Measurements from ENCODE around the gene NRP1. TPM values are rescaled to one million over a fixed set of nuclear protein-coding genes. Genes with fewer than 3 reads are reported as not detected.

NRP1 gene
- polyA plus RNA-seq, 1 of the 3 experiments (the other 2 are of a cell fraction): 129 TPM

DNA sequence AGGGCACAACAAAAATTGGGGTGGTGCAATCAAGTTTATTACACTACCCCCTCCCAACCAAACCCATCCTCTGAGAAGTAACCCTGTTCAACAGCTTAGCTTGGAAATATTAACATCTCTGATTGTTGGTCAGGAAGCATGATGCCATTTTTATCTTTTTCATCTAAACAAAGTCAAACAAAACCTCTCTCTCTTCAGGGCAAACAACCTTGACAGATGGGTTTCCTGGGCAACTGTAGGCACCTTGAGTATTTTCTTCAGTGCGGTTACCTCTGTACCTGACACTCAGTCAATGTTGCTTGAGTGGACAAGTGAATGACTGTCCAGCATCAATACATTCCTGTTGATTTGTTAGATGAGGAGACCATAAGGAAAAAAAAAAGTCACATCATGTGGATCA is 183.6 kb downstream of the NRP1 start (continued):
- TF ChIP-seq, protein P1, sequence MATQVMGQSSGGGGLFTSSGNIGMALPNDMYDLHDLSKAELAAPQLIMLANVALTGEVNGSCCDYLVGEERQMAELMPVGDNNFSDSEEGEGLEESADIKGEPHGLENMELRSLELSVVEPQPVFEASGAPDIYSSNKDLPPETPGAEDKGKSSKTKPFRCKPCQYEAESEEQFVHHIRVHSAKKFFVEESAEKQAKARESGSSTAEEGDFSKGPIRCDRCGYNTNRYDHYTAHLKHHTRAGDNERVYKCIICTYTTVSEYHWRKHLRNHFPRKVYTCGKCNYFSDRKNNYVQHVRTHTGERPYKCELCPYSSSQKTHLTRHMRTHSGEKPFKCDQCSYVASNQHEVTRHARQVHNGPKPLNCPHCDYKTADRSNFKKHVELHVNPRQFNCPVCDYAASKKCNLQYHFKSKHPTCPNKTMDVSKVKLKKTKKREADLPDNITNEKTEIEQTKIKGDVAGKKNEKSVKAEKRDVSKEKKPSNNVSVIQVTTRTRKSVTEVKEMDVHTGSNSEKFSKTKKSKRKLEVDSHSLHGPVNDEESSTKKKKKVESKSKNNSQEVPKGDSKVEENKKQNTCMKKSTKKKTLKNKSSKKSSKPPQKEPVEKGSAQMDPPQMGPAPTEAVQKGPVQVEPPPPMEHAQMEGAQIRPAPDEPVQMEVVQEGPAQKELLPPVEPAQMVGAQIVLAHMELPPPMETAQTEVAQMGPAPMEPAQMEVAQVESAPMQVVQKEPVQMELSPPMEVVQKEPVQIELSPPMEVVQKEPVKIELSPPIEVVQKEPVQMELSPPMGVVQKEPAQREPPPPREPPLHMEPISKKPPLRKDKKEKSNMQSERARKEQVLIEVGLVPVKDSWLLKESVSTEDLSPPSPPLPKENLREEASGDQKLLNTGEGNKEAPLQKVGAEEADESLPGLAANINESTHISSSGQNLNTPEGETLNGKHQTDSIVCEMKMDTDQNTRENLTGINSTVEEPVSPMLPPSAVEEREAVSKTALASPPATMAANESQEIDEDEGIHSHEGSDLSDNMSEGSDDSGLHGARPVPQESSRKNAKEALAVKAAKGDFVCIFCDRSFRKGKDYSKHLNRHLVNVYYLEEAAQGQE (IDR thresholded peaks at IDR 0.05; ENCODE audit: low read depth, low read length): no peak
- TF ChIP-seq, protein P2, sequence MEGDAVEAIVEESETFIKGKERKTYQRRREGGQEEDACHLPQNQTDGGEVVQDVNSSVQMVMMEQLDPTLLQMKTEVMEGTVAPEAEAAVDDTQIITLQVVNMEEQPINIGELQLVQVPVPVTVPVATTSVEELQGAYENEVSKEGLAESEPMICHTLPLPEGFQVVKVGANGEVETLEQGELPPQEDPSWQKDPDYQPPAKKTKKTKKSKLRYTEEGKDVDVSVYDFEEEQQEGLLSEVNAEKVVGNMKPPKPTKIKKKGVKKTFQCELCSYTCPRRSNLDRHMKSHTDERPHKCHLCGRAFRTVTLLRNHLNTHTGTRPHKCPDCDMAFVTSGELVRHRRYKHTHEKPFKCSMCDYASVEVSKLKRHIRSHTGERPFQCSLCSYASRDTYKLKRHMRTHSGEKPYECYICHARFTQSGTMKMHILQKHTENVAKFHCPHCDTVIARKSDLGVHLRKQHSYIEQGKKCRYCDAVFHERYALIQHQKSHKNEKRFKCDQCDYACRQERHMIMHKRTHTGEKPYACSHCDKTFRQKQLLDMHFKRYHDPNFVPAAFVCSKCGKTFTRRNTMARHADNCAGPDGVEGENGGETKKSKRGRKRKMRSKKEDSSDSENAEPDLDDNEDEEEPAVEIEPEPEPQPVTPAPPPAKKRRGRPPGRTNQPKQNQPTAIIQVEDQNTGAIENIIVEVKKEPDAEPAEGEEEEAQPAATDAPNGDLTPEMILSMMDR (IDR thresholded peaks at IDR 0.05): no peak
- TF ChIP-seq FOSL2 (IDR thresholded peaks at IDR 0.05; ENCODE audit: borderline replicate concordance, low read depth): no peak
- TF ChIP-seq EP300 (IDR thresholded peaks at IDR 0.05; ENCODE audit: borderline replicate concordance in 1 of 2, low read depth in 1 of 2, low read length in 1 of 2): no peak

DNA sequence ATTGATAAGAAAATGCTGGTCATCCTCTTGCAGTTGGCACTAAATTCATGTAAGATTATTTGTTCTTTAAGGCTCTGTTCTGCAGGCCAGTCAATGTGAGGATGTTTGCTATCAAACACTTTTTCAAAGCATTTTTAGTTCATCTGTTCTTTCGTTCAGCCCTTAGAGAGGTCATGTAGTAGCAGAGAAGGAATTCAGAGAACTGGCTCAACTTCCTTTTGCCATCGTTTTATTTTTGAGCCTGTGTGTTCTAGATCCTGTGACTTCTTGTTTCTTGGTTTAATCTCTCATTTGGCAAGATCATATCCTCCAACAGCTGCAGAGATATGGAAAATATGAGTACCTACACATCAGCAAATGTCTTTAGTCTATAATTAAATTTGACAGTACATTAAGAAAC is 184.3 kb downstream of the NRP1 start:
- 86% methylated on average over 2 of the region's 2 CpGs for WGBS (ENCODE audit: low lambda C conversion rate)
- H3K4me3 ChIP-seq (ENCODE audit: low read depth in 2 of 2, low read length in 1 of 2): no peak overlapping the region
- no peaks in the 10 kb centered on the region for H3K9me2 ChIP-seq
- H3K36me3 ChIP-seq (replicated peaks in 1 of 2; ENCODE audit: control insufficient read depth in 1 of 2, insufficient read depth in 2 of 2, low read length in 1 of 2): no peaks in the 10 kb centered on the region
- no peaks in the 10 kb centered on the region for H4K20me1 ChIP-seq (ENCODE audit: insufficient read depth)
- no peaks in the 10 kb centered on the region for H3K79me2 ChIP-seq (ENCODE audit: insufficient read depth)
- H3K4me1 ChIP-seq (ENCODE audit: control insufficient read depth in 1 of 2, insufficient read depth in 2 of 2, low read depth in 1 of 2, low read length in 1 of 2): no peaks in the 10 kb centered on the region
- DNase-seq: no peak
- no peaks in the 10 kb centered on the region for H3F3A ChIP-seq (replicated peaks; ENCODE audit: insufficient read depth)
- H3K9me3 ChIP-seq: no peaks in the 10 kb centered on the region
- TF ChIP-seq TEAD4 (IDR thresholded peaks at IDR 0.05; ENCODE audit: borderline replicate concordance, insufficient read depth) (no peak), EZH2phosphoT487 (IDR thresholded peaks at IDR 0.05; ENCODE audit: borderline replicate concordance, low read depth) (no peak), IRF3 (IDR thresholded peaks at IDR 0.05; ENCODE audit: low read depth, low read length) (no peak)
- H3K9ac ChIP-seq: no peak overlapping the region
- H3K4me2 ChIP-seq: no peak overlapping the region
- H3K27me3 ChIP-seq (ENCODE audit: insufficient read depth): no peaks in the 10 kb centered on the region
- POLR2A ChIA-PET: no interaction called here
- H2AFZ ChIP-seq (ENCODE audit: low read depth): no peak overlapping the region
- no peak overlapping the region for H3K27ac ChIP-seq (ENCODE audit: low read depth in 2 of 2, low read length in 1 of 2)
- CTCF ChIA-PET: no interaction called here

GRCh38 chr10:33147013-33147310 is 187.5 kb downstream of the NRP1 start:
- no peak overlapping the region for H3K9ac ChIP-seq
- H3K4me1 ChIP-seq (ENCODE audit: control insufficient read depth in 1 of 2, insufficient read depth in 2 of 2, low read depth in 1 of 2, low read length in 1 of 2): peaks cover 0 to 8% of the 10 kb centered on the region in 2 experiments; a peak in 1 of 4 replicates
- H3K79me2 ChIP-seq (ENCODE audit: insufficient read depth): no peaks in the 10 kb centered on the region
- H3K36me3 ChIP-seq (replicated peaks in 1 of 2; ENCODE audit: control insufficient read depth in 1 of 2, insufficient read depth in 2 of 2, low read length in 1 of 2): no peaks in the 10 kb centered on the region
- H4K20me1 ChIP-seq (ENCODE audit: insufficient read depth): no peaks in the 10 kb centered on the region
- no peak for DNase-seq
- H3K9me2 ChIP-seq: no peaks in the 10 kb centered on the region
- ChIA-PET POLR2A (no interaction called here), CTCF (no interaction called here)
- WGBS (ENCODE audit: low lambda C conversion rate): 86% methylated on average over 3 of the region's 3 CpGs
- H2AFZ ChIP-seq (ENCODE audit: low read depth): no peak overlapping the region
- no peak overlapping the region for H3K4me2 ChIP-seq
- H3K27me3 ChIP-seq (ENCODE audit: insufficient read depth): no peaks in the 10 kb centered on the region
- H3K9me3 ChIP-seq: no peaks in the 10 kb centered on the region
- no peak overlapping the region for H3K4me3 ChIP-seq (ENCODE audit: low read depth in 2 of 2, low read length in 1 of 2)
- H3F3A ChIP-seq (replicated peaks; ENCODE audit: insufficient read depth): peaks cover 4% of the 10 kb centered on the region
- no peak overlapping the region for H3K27ac ChIP-seq (ENCODE audit: low read depth in 2 of 2, low read length in 1 of 2)
- no peak for TF ChIP-seq GATA2 (CRISPR knock-in tag; IDR thresholded peaks at IDR 0.05)
- no peak for TF ChIP-seq IRF3 (IDR thresholded peaks at IDR 0.05; ENCODE audit: low read depth, low read length)
- no peak for TF ChIP-seq TCF12 (IDR thresholded peaks at IDR 0.05)
- no peak for TF ChIP-seq TAF1 (IDR thresholded peaks at IDR 0.05; ENCODE audit: borderline replicate concordance, low read depth, low read length)
- TF ChIP-seq MXI1 (IDR thresholded peaks at IDR 0.05; ENCODE audit: low read depth, low read length): no peak
- TF ChIP-seq NRF1 (IDR thresholded peaks at IDR 0.05; ENCODE audit: low read depth, low read length): no peak
- TF ChIP-seq RCOR1 (IDR thresholded peaks at IDR 0.05; ENCODE audit: low read length): no peak
- no peak for TF ChIP-seq SIN3A (IDR thresholded peaks at IDR 0.05; ENCODE audit: borderline replicate concordance, low read depth, low read length)
- TF ChIP-seq CHD2 (IDR thresholded peaks at IDR 0.05; ENCODE audit: low read length, partially characterized antibody): no peak
- TF ChIP-seq FOSL2 (IDR thresholded peaks at IDR 0.05; ENCODE audit: borderline replicate concordance, low read depth): no peak
- TF ChIP-seq, protein P2 (IDR thresholded peaks at IDR 0.05): no peak

Data from SK-N-SH (cell line).